GM12878 (cell line): Measurements from ENCODE around the gene DBN1. TPM values are rescaled to one million over a fixed set of nuclear protein-coding genes. Genes with fewer than 3 reads are reported as not detected.

ENCODE experiments used
- ATAC-seq: fragments of 200-7000 bp; cut with Tn5 transposase; 3 replicates; pipeline ENCODE4 v1.9.1; 2020; ENCODE audit warnings: mild to moderate bottlenecking, moderate library complexity
- BruUV-seq: library from RNA; stranded (reverse); fragments of 400-500 nt; replicated peaks from 2 replicates; lab custom pipeline; 2021; lab: Mats Ljungman, UMichigan
- CTCF ChIA-PET: fragments of 300-600 bp; sonication (Branson Sonifier 250); formaldehyde crosslinking; extraction: SDS; loops from one replicate; lab custom pipeline; 2021; ENCODE audit warnings: inconsistent platforms; lab: Yijun Ruan, JAX
- POLR2A ChIA-PET: fragments of 350-600 bp; formaldehyde crosslinking; extraction: SDS; loops from one replicate; lab custom pipeline; 2021; ENCODE audit warnings: inconsistent platforms; lab: Charles Lee
- RAD21 ChIA-PET: fragments of 300-600 bp; sonication (Branson Sonifier 250); formaldehyde crosslinking; loops from one replicate; lab custom pipeline; 2023; ENCODE audit warnings: antibody characterized with exemption; ENCODE audit not compliant: unreplicated experiment; lab: Charles Lee
- SMC1A ChIA-PET: fragments of 300-600 bp; sonication (Branson Sonifier 250); formaldehyde crosslinking; loops from one replicate; lab custom pipeline; 2023; ENCODE audit not compliant: unreplicated experiment, uncharacterized antibody; lab: Charles Lee
- DNase-seq: peaks from one replicate; pipeline ENCODE4 v3.0.0-alpha.2; 2011; ENCODE audit warnings: low read depth, low spot score
- FAIRE-seq: peaks from 3 replicates; lab custom pipeline; 2011; peaks lifted over from hg19 to GRCh38; lab: Jason Lieb, UNC
- H2AFZ ChIP-seq: 2 replicates; pipeline ENCODE4 v1.6.0; 2011; ENCODE audit warnings: low read depth, low read length, control low read depth; ENCODE audit not compliant: control insufficient read depth
- H3K27ac ChIP-seq: 2 replicates; pipeline ENCODE4 v1.5.1; 2011; ENCODE audit warnings: control low read depth; ENCODE audit not compliant: control insufficient read depth, insufficient read depth
- H3K27me3 ChIP-seq, 2 experiments: replicated peaks in 1 of 2; 2 replicates each; pipeline versions ENCODE4 v1.6.0 to v1.6.1; 2011; ENCODE audit warnings: low read length in 1 of 2; ENCODE audit not compliant: control insufficient read depth in 2 of 2, insufficient read depth in 2 of 2
- H3K36me3 ChIP-seq, 2 experiments: 2 replicates each; pipeline ENCODE4 v1.5.1; 2011; ENCODE audit warnings: low read length in 1 of 2; ENCODE audit not compliant: control insufficient read depth in 2 of 2, insufficient read depth in 2 of 2
- H3K4me1 ChIP-seq: 2 replicates; pipeline ENCODE4 v1.6.1; 2011; ENCODE audit warnings: mild to moderate bottlenecking, low read length, moderate library complexity, mixed read lengths; ENCODE audit not compliant: control insufficient read depth, insufficient read depth
- H3K4me2 ChIP-seq: 2 replicates; pipeline ENCODE4 v1.6.0; 2011; ENCODE audit warnings: control low read depth; ENCODE audit not compliant: control insufficient read depth, insufficient read depth
- H3K4me3 ChIP-seq: fragments of 200-600 bp; sonication (generic); 2 replicates; pipeline ENCODE4 v1.5.1; 2016
- H3K79me2 ChIP-seq: 2 replicates; pipeline ENCODE4 v1.6.0; 2011; ENCODE audit warnings: low read length; ENCODE audit not compliant: control insufficient read depth, insufficient read depth
- H3K9ac ChIP-seq: 2 replicates; pipeline ENCODE4 v1.8.0; 2011; ENCODE audit warnings: low read length, control low read depth, mixed read lengths; ENCODE audit not compliant: control insufficient read depth, insufficient read depth
- H3K9me3 ChIP-seq: replicated peaks from 3 replicates; pipeline ENCODE4 v1.5.1; 2011; ENCODE audit warnings: mild to moderate bottlenecking, low read length; ENCODE audit not compliant: control insufficient read depth, insufficient read depth
- H4K20me1 ChIP-seq: 2 replicates; pipeline ENCODE4 v1.6.0; 2011; ENCODE audit not compliant: control insufficient read depth, insufficient read depth
- BMI1 ChIP-seq: fragments of 450-650 bp; IDR thresholded peaks from 2 replicates; pipeline ENCODE4 v1.6.1; 2016; ENCODE audit warnings: mild to moderate bottlenecking, moderate library complexity, borderline replicate concordance
- IKZF2 ChIP-seq, 2 experiments: fragments of 450-650 bp; IDR thresholded peaks; 2 replicates each; pipeline ENCODE4 v1.6.1; 2017; ENCODE audit warnings: mild to moderate bottlenecking in 2 of 2, moderate library complexity in 2 of 2
- KAT2A ChIP-seq: conservative IDR thresholded peaks from 2 replicates; pipeline ENCODE4 v1.6.1; 2011; ENCODE audit warnings: low read depth, low read length; ENCODE audit not compliant: control insufficient read depth
- MEF2B ChIP-seq: fragments of 450-650 bp; IDR thresholded peaks from 2 replicates; pipeline ENCODE4 v1.6.1; 2018; ENCODE audit warnings: mild to moderate bottlenecking, moderate library complexity; ENCODE audit not compliant: partially characterized antibody, poor library complexity, severe bottlenecking
- MXI1 ChIP-seq: fragments of 150-350 bp; IDR thresholded peaks from 2 replicates; pipeline ENCODE4 v1.6.1; 2011; ENCODE audit warnings: low read depth, mild to moderate bottlenecking, inconsistent platforms, low read length, improper control_type of control experiment
- NFIC ChIP-seq: IDR thresholded peaks from 2 replicates; pipeline ENCODE4 v1.6.1; 2012; ENCODE audit warnings: low read depth, mild to moderate bottlenecking, inconsistent platforms, low read length, moderate library complexity
- POLR2AphosphoS5 ChIP-seq: IDR thresholded peaks from 2 replicates; pipeline ENCODE4 v1.6.1; 2011; ENCODE audit warnings: mild to moderate bottlenecking, low read length, inconsistent platforms
- SMC3 ChIP-seq: IDR thresholded peaks from 2 replicates; pipeline ENCODE4 v1.6.1; 2011; ENCODE audit warnings: low read length, improper control_type of control experiment, borderline replicate concordance
- WGBS: methylation state at CpG from one replicate; pipeline ENCODE4 v1.1.6; 2016; ENCODE audit warnings: low lambda C conversion rate; ENCODE audit not compliant: insufficient replicate concordance, insufficient coverage; ENCODE audit errors: missing lambda C conversion rate; 5-methylcytosine and 5-hydroxymethylcytosine counted together
- in situ Hi-C: fragments of 300-500 bp; cut with MboI; formaldehyde crosslinking; loops from 9 replicates; pipeline ENCODE4 v1.14.3; 2018; ENCODE audit warnings: mixed read lengths
- intact Hi-C: fragments of 100-400 bp; cut with micrococcal nuclease; formaldehyde crosslinking; loops from one replicate; pipeline ENCODE4 v1.14.2; 2022; ENCODE audit not compliant: unreplicated experiment
- polyA plus RNA-seq, 11 experiments: library from polyadenylated mRNA; depleted of rRNA in 4 of 11; unstranded in 6 of 11; stranded (reverse) in 5 of 11; fragments of >200 nt; fragmentation: Nextera tagmentation in 4 of 11; fragmentation: Illumina TruSeq in 1 of 11; extraction: Ambion mirVana in 4 of 11; extraction: Trizol in 1 of 11; gene quantifications; 1 replicate in 1 of 11; 2 replicates in 10 of 11; pipeline versions ENCODE4 v1.2.1 to v1.2.3, GENCODE V29; 2011 to 2016; ENCODE audit warnings: inconsistent platforms in 2 of 11, missing spikeins in 2 of 11, low read depth in 1 of 11
- total RNA-seq, 4 experiments: library from RNA; depleted of rRNA in 3 of 4; stranded (reverse); fragments of >200 nt in 3 of 4; fragmentation: Illumina TruSeq in 1 of 4; extraction: Trizol in 1 of 4; gene quantifications; 2 replicates each; pipeline versions ENCODE4 v1.2.1 to v1.2.3, GENCODE V29; 2013 to 2021
- TF ChIP-seq, protein P1 (sequence below): fragments of 450-650 bp; IDR thresholded peaks from 2 replicates; pipeline ENCODE4 v1.6.1; 2017; ENCODE audit warnings: low read depth, mild to moderate bottlenecking, moderate library complexity
- TF ChIP-seq, protein P2 (sequence below), 3 experiments: IDR thresholded peaks in 2 of 3; conservative IDR thresholded peaks in 1 of 3; 2 replicates each; pipeline ENCODE4 v1.5.1; 2011; ENCODE audit warnings: low read depth in 3 of 3, low read length in 3 of 3, mild to moderate bottlenecking in 3 of 3, control low read depth in 2 of 3, moderate library complexity in 2 of 3, inconsistent platforms in 1 of 3, mixed read lengths in 1 of 3; ENCODE audit not compliant: control insufficient read depth in 2 of 3, insufficient read depth in 1 of 3; ENCODE audit errors: extremely low read depth in 1 of 3
- TF ChIP-seq, protein P3 (sequence below): fragments of 450-650 bp; conservative IDR thresholded peaks from 2 replicates; pipeline ENCODE4 v1.6.1; 2017; ENCODE audit warnings: mild to moderate bottlenecking, moderate library complexity
- TF ChIP-seq, protein P4 (sequence below): fragments of 450-650 bp; IDR thresholded peaks from 2 replicates; pipeline ENCODE4 v1.6.1; 2017; ENCODE audit warnings: mild to moderate bottlenecking, low read depth, inconsistent platforms; ENCODE audit not compliant: poor library complexity, severe bottlenecking

Gene DBN1
- total and polyA plus RNA-seq, 10 of the 15 experiments (the other 5 are each of a cell fraction or from before 2014, with no cell fraction given): 0.18 to 81.0 (median 27.9) TPM

DNA sequence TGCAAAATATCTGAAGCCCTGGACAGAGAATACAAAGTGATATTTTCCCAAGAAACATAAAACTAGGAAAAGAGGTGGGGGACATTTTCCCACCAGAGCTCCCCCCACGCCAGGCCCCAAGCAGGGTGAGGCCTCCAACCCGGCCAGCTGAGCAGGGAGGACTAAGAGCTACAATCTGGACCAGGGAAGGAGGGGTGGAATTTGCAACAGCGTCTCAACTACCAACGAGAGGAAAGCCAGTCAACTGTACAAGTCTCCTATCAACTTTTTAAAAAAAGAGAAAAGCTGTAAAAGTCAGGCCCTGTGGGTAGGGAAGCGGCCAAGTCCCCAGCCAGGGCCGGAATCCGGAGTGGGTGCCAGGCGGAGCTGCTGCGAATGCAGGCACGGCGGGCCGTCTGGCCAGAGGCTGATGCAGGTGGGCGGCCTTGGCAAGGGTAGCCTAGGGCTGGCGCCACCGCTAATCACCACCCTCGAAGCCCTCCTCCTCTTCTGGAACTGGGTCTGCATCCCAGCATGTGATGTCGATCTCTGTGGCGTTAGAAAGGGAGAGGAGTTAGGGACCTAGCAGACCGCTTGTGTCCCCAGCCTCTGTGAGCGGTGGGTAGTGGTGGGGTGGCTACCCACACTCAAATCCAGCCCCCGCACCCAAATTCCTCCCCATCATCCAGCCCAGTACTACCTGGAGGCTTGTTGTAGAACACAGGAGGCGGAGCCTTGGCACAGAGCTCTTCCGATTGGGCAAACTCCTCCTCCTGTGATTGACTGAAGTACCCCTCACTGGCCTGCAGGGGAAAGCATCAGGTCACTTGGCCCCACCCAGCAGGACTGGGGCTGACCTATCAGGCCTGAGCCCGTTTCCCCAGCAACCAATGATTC is 16.2 kb downstream of the DBN1 start:
- Histone ChIP-seq H3K27ac (no peak overlapping the region), H2AFZ (no peak overlapping the region), H3K4me1 (peaks cover 11% of the 10 kb centered on the region), H3K27me3 (no peaks in the 10 kb centered on the region), H3K4me3 (no peak overlapping the region), H3K9me3 (no peaks in the 10 kb centered on the region), H4K20me1 (no peaks in the 10 kb centered on the region), H3K79me2 (no peaks in the 10 kb centered on the region; the same call in 1 of the 2 replicates), H3K36me3 (no peaks in the 10 kb centered on the region), H3K4me2 (no peak overlapping the region), H3K9ac (no peak overlapping the region)
- ChIA-PET RAD21 (interaction anchor here (0.6 to 6.8 kb wide), 15 partner anchors 12 to 144 kb away, joined by 3 to 108 read pairs (median 5); partner anchors contain the start of genes GRK6, PDLIM7 and PRR7), POLR2A (interaction anchor here (0.5 to 2.0 kb wide), 8 partner anchors 11 to 152 kb away, joined by 3 to 14 read pairs (median 4); no protein-coding TSS in a partner anchor), SMC1A (interaction anchor here (0.6 to 2.4 kb wide), 13 partner anchors 11 to 344 kb away, joined by 3 to 16 read pairs (median 6); partner anchors contain the start of genes GRK6 and PDLIM7), CTCF (interaction anchor here (0.6 to 16.4 kb wide), 19 partner anchors 9 to 344 kb away, joined by 3 to 391 read pairs (median 5); partner anchors contain the start of genes DOK3, MXD3, PDLIM7 and PFN3)
- 65% methylated on average over 24 of the region's 24 CpGs for WGBS
- no TSS peak for BruUV-seq
- FAIRE-seq (peak; percentile 99), ATAC-seq (peak; percentile 69), DNase-seq (peak; percentile 66)
- intact Hi-C loops: loop anchor here (1.0 to 2.0 kb wide), 5 partner anchors 40 to 342 kb away; partner anchors contain the start of gene PDLIM7
- in situ Hi-C loops: no loop called here
- TF ChIP-seq POLR2AphosphoS5 (no peak), SMC3 (0 out of 2 replicates have a peak, but pooled peaks have one; percentile 6), MXI1 (peak; percentile 60; the same call in 1 of the 2 replicates), BMI1 (peak; percentile 91), IKZF2 (IDR thresholded peaks at IDR 0.05) (no peak), MEF2B (no peak), KAT2A (no peak), NFIC (no peak)
- TF ChIP-seq, protein P1, sequence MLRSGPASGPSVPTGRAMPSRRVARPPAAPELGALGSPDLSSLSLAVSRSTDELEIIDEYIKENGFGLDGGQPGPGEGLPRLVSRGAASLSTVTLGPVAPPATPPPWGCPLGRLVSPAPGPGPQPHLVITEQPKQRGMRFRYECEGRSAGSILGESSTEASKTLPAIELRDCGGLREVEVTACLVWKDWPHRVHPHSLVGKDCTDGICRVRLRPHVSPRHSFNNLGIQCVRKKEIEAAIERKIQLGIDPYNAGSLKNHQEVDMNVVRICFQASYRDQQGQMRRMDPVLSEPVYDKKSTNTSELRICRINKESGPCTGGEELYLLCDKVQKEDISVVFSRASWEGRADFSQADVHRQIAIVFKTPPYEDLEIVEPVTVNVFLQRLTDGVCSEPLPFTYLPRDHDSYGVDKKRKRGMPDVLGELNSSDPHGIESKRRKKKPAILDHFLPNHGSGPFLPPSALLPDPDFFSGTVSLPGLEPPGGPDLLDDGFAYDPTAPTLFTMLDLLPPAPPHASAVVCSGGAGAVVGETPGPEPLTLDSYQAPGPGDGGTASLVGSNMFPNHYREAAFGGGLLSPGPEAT: no peak
- TF ChIP-seq, protein P2, sequence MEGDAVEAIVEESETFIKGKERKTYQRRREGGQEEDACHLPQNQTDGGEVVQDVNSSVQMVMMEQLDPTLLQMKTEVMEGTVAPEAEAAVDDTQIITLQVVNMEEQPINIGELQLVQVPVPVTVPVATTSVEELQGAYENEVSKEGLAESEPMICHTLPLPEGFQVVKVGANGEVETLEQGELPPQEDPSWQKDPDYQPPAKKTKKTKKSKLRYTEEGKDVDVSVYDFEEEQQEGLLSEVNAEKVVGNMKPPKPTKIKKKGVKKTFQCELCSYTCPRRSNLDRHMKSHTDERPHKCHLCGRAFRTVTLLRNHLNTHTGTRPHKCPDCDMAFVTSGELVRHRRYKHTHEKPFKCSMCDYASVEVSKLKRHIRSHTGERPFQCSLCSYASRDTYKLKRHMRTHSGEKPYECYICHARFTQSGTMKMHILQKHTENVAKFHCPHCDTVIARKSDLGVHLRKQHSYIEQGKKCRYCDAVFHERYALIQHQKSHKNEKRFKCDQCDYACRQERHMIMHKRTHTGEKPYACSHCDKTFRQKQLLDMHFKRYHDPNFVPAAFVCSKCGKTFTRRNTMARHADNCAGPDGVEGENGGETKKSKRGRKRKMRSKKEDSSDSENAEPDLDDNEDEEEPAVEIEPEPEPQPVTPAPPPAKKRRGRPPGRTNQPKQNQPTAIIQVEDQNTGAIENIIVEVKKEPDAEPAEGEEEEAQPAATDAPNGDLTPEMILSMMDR (IDR thresholded peaks at IDR 0.05 in 2 of 3, conservative IDR thresholded peaks at IDR 0.05 in 1 of 3; ENCODE audit: control insufficient read depth in 2 of 3, extremely low read depth in 1 of 3, insufficient read depth in 1 of 3, low read depth in 3 of 3, low read length in 3 of 3): peak; percentile 34 to 64 (median 58)
- TF ChIP-seq, protein P3, sequence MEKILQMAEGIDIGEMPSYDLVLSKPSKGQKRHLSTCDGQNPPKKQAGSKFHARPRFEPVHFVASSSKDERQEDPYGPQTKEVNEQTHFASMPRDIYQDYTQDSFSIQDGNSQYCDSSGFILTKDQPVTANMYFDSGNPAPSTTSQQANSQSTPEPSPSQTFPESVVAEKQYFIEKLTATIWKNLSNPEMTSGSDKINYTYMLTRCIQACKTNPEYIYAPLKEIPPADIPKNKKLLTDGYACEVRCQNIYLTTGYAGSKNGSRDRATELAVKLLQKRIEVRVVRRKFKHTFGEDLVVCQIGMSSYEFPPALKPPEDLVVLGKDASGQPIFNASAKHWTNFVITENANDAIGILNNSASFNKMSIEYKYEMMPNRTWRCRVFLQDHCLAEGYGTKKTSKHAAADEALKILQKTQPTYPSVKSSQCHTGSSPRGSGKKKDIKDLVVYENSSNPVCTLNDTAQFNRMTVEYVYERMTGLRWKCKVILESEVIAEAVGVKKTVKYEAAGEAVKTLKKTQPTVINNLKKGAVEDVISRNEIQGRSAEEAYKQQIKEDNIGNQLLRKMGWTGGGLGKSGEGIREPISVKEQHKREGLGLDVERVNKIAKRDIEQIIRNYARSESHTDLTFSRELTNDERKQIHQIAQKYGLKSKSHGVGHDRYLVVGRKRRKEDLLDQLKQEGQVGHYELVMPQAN: no peak
- TF ChIP-seq, protein P4, sequence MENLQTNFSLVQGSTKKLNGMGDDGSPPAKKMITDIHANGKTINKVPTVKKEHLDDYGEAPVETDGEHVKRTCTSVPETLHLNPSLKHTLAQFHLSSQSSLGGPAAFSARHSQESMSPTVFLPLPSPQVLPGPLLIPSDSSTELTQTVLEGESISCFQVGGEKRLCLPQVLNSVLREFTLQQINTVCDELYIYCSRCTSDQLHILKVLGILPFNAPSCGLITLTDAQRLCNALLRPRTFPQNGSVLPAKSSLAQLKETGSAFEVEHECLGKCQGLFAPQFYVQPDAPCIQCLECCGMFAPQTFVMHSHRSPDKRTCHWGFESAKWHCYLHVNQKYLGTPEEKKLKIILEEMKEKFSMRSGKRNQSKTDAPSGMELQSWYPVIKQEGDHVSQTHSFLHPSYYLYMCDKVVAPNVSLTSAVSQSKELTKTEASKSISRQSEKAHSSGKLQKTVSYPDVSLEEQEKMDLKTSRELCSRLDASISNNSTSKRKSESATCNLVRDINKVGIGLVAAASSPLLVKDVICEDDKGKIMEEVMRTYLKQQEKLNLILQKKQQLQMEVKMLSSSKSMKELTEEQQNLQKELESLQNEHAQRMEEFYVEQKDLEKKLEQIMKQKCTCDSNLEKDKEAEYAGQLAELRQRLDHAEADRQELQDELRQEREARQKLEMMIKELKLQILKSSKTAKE: no peak
